Measurements from ENCODE around the gene EIF2AK3. TPM values are rescaled to one million over a fixed set of nuclear protein-coding genes. Genes with fewer than 3 reads are reported as not detected.

Gene EIF2AK3
- polyA plus RNA-seq, 1 donor from 2014 or later: 23.2 TPM

- Histone ChIP-seq H3K9me2 (ENCODE audit: insufficient read depth, low read length) (no peaks in the 10 kb centered on the region), H3K4me2 (ENCODE audit: low read length) (no peak overlapping the region), H3K27ac (ENCODE audit: low read length) (no peak overlapping the region), H3K36me3 (ENCODE audit: insufficient read depth, low read length) (no peaks in the 10 kb centered on the region), H2AFZ (ENCODE audit: low read depth, low read length) (no peak overlapping the region), H4K20me1 (ENCODE audit: insufficient read depth) (no peaks in the 10 kb centered on the region), H3K4me3 (ENCODE audit: low read length) (no peak overlapping the region), H3F3A (ENCODE audit: insufficient read depth, low read length, poor library complexity, severe bottlenecking) (no peaks in the 10 kb centered on the region), H3K9me3 (ENCODE audit: low read length) (no peaks in the 10 kb centered on the region), H3K9ac (ENCODE audit: low read length) (no peak overlapping the region), H3K79me2 (replicated peaks; ENCODE audit: insufficient read depth, low read length) (peaks cover 5% of the 10 kb centered on the region), H3K27me3 (ENCODE audit: insufficient read depth, low read depth, low read length) (no peaks in the 10 kb centered on the region)
- TF ChIP-seq SMC3 (conservative IDR thresholded peaks at IDR 0.05; ENCODE audit: poor library complexity) (no peak), REST (IDR thresholded peaks at IDR 0.05; ENCODE audit: borderline replicate concordance) (no peak), EZH2 (IDR thresholded peaks at IDR 0.05; ENCODE audit: borderline replicate concordance, insufficient read depth, low read length, poor library complexity, severe bottlenecking) (no peak), CTCF (IDR thresholded peaks at IDR 0.05; ENCODE audit: poor library complexity, severe bottlenecking) (no peak)
These were observed 13.3 kb downstream of the EIF2AK3 start for GRCh38 chr2:88613921-88614320.

DNA sequence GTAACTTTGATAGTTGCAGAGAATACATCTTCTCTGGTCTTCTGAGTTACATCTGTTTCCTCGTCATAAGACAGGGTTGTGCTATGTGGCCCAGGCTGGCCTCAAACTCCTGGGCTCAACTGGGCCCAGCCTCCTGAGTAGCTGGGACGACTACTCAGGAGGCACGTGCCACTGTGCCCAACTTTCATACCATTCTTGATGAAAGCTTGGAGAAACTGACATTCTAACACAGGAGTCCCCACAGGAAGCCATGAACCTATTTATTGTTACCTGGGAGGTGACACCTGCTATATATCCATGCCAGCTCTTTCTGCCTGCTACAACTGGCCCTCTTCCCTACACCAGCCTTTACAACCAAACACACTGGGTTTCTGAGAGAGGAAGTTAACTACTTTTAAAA lies 19.1 kb downstream of the EIF2AK3 start:
- Histone ChIP-seq H3K4me3 (ENCODE audit: low read length) (no peak overlapping the region), H3K36me3 (ENCODE audit: insufficient read depth, low read length) (no peaks in the 10 kb centered on the region), H3K9ac (ENCODE audit: low read length) (no peak overlapping the region), H3K4me2 (ENCODE audit: low read length) (no peak overlapping the region), H3K9me3 (ENCODE audit: low read length) (no peaks in the 10 kb centered on the region), H3K79me2 (replicated peaks; ENCODE audit: insufficient read depth, low read length) (no peaks in the 10 kb centered on the region), H2AFZ (ENCODE audit: low read depth, low read length) (no peak overlapping the region), H3K9me2 (ENCODE audit: insufficient read depth, low read length) (no peaks in the 10 kb centered on the region), H3K27ac (ENCODE audit: low read length) (no peak overlapping the region), H3K27me3 (ENCODE audit: insufficient read depth, low read depth, low read length) (no peaks in the 10 kb centered on the region), H3F3A (ENCODE audit: insufficient read depth, low read length, poor library complexity, severe bottlenecking) (no peaks in the 10 kb centered on the region), H4K20me1 (ENCODE audit: insufficient read depth) (no peaks in the 10 kb centered on the region)
- no peak for TF ChIP-seq TAF1 (IDR thresholded peaks at IDR 0.05; ENCODE audit: low read depth)
- TF ChIP-seq EP300 (conservative IDR thresholded peaks at IDR 0.05; ENCODE audit: poor library complexity, severe bottlenecking): no peak
- no peak for TF ChIP-seq RAD21 (conservative IDR thresholded peaks at IDR 0.05)
- no peak for TF ChIP-seq CTCF (IDR thresholded peaks at IDR 0.05; ENCODE audit: poor library complexity, severe bottlenecking)
- TF ChIP-seq SMC3 (conservative IDR thresholded peaks at IDR 0.05; ENCODE audit: poor library complexity): no peak
- TF ChIP-seq REST (IDR thresholded peaks at IDR 0.05; ENCODE audit: borderline replicate concordance): no peak
- no peak for TF ChIP-seq EZH2 (IDR thresholded peaks at IDR 0.05; ENCODE audit: borderline replicate concordance, insufficient read depth, low read length, poor library complexity, severe bottlenecking)
- no peak for TF ChIP-seq POLR2AphosphoS5 (IDR thresholded peaks at IDR 0.05)
- no peak for TF ChIP-seq MXI1 (conservative IDR thresholded peaks at IDR 0.05; ENCODE audit: poor library complexity, severe bottlenecking)

All from neural cell (in vitro differentiated cells).